ENCODE results near the gene TLN1.

TLN1 gene

DNA sequence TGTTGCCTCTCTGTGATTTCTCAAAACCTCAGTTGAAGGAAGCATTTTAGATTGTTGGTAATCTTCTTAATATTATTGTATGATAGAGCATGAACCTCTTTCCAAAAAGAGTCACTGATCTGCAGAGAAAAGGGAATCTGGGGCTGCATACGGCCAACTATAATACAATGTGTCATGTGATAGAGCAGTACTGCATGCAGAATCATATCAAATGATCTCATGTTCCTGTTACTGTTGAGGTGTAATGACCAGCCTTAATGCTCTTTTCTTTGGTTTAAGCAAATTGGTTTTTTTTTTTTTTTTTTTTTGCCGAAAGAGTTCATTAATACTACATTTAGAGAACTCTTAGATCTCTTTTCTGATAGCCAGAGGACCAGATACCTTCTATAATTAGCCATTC, 35.0 kb upstream of the TLN1 start:
- Histone ChIP-seq H3K9me3 (ENCODE audit: control insufficient read depth, low read length) (no peaks in the 10 kb centered on the region), H3K27ac (ENCODE audit: insufficient read depth, low read length, poor library complexity, severe bottlenecking) (no peak overlapping the region), H3K27me3 (replicated peaks; ENCODE audit: control insufficient read depth, insufficient read depth, low read length, poor library complexity, severe bottlenecking) (no peaks in the 10 kb centered on the region), H3K4me3 (ENCODE audit: insufficient read depth, low read depth, low read length, poor library complexity, severe bottlenecking) (no peak overlapping the region), H3K36me3 (ENCODE audit: control insufficient read depth, insufficient read depth, low read length) (no peaks in the 10 kb centered on the region), H3K4me1 (ENCODE audit: control insufficient read depth, insufficient read depth, low read length, poor library complexity, severe bottlenecking) (no peaks in the 10 kb centered on the region)
- no peak for DNase-seq

DNA sequence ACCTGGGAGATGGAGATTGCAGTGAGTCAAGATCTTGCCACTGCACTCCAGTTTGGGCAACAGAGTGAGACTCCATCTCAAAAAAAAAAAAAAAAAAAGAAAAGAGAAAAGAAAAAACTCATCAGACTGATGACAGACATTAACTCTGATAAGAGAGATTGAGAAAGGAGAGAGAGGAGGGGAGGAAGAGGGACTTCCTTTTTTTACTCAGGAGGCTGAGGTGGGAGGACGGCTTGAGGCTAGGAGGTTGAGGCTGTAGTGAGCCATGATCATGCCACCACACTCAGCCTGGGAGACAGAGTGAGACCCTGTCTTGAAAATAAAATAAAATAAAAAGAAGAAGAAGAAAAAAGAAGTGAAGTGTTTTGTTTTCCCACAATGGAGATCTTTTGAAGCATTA, 31.8 kb upstream of the TLN1 start:
- Histone ChIP-seq H3K4me3 (ENCODE audit: insufficient read depth, low read depth, low read length, poor library complexity, severe bottlenecking) (no peak overlapping the region), H3K27me3 (replicated peaks; ENCODE audit: control insufficient read depth, insufficient read depth, low read length, poor library complexity, severe bottlenecking) (no peaks in the 10 kb centered on the region), H3K27ac (ENCODE audit: insufficient read depth, low read length, poor library complexity, severe bottlenecking) (no peak overlapping the region), H3K36me3 (ENCODE audit: control insufficient read depth, insufficient read depth, low read length) (no peaks in the 10 kb centered on the region), H3K9me3 (ENCODE audit: control insufficient read depth, low read length) (no peaks in the 10 kb centered on the region), H3K4me1 (ENCODE audit: control insufficient read depth, insufficient read depth, low read length, poor library complexity, severe bottlenecking) (no peaks in the 10 kb centered on the region)
- DNase-seq, result no peak

DNA sequence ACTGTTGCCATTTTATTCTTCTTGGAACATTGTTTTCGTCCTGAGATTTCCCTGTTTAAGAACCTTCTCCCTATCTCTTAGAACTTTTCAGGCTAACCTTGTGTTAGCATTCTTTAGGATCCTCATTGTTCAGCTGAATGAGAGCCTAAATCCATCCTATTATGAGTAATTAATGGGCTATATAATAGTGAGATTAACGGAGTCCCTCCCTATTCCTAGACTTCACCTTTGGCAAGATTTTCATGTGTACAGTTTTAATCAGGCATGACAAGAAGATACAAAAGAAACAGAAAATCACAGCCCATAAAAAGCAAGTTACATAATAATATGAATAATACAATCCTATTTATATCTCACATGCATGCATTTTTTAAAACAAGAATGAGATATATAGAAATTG, 31.2 kb upstream of the TLN1 start:
- H3K4me1 ChIP-seq (ENCODE audit: control insufficient read depth, insufficient read depth, low read length, poor library complexity, severe bottlenecking), result no peaks in the 10 kb centered on the region
- H3K9me3 ChIP-seq (ENCODE audit: control insufficient read depth, low read length), result no peaks in the 10 kb centered on the region
- no peaks in the 10 kb centered on the region for H3K36me3 ChIP-seq (ENCODE audit: control insufficient read depth, insufficient read depth, low read length)
- no peak overlapping the region for H3K27ac ChIP-seq (ENCODE audit: insufficient read depth, low read length, poor library complexity, severe bottlenecking)
- no peak for DNase-seq
- H3K4me3 ChIP-seq (ENCODE audit: insufficient read depth, low read depth, low read length, poor library complexity, severe bottlenecking), result no peak overlapping the region
- no peaks in the 10 kb centered on the region for H3K27me3 ChIP-seq (replicated peaks; ENCODE audit: control insufficient read depth, insufficient read depth, low read length, poor library complexity, severe bottlenecking)

DNA sequence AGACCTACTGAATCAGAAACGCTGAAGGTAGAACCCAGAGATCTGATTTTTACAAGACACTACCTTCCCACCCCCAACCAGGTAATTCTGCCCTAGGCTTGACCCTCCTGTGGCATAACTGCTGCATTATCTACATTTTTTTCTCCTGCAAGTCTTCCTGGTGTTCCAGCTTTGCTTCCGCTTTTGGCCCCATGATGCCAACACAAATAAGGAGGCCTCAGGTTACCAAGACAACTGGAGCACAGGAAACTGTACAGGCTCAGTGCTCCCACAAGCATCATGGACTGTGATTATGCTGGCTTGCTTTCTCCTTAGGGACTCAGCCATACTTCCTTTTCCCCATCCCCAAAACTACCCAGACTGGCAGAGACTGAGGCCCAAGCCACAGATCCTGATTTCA, 28.7 kb upstream of the TLN1 start:
- Histone ChIP-seq H3K4me1 (ENCODE audit: control insufficient read depth, insufficient read depth, low read length, poor library complexity, severe bottlenecking) (peaks cover 6% of the 10 kb centered on the region), H3K36me3 (ENCODE audit: control insufficient read depth, insufficient read depth, low read length) (no peaks in the 10 kb centered on the region), H3K4me3 (ENCODE audit: insufficient read depth, low read depth, low read length, poor library complexity, severe bottlenecking) (no peak overlapping the region), H3K27me3 (replicated peaks; ENCODE audit: control insufficient read depth, insufficient read depth, low read length, poor library complexity, severe bottlenecking) (no peaks in the 10 kb centered on the region), H3K27ac (ENCODE audit: insufficient read depth, low read length, poor library complexity, severe bottlenecking) (no peak overlapping the region), H3K9me3 (ENCODE audit: control insufficient read depth, low read length) (no peaks in the 10 kb centered on the region)
- DNase-seq, result no peak

DNA sequence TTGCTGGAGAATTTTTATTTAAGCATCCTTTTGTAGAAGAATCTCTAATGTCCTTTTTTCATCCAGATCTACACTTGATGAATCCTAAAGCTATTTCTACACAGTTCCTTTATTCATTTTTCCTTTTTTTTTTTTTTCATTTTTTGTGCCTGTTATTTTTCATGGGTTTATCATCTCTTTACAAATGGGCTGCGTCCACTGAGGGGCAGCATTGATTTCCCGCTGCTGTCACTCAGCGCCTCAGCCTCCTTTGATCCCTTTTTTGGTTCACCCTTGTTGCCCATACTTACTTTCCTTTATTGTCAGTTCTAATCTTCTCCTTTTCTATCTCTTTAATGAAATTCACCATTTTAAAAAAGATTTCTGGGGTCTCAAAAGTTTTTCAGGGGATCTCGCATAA, 27.8 kb upstream of the TLN1 start:
- peaks cover 6% of the 10 kb centered on the region for H3K4me1 ChIP-seq (ENCODE audit: control insufficient read depth, insufficient read depth, low read length, poor library complexity, severe bottlenecking)
- H3K4me3 ChIP-seq (ENCODE audit: insufficient read depth, low read depth, low read length, poor library complexity, severe bottlenecking), result no peak overlapping the region
- no peak overlapping the region for H3K27ac ChIP-seq (ENCODE audit: insufficient read depth, low read length, poor library complexity, severe bottlenecking)
- no peaks in the 10 kb centered on the region for H3K27me3 ChIP-seq (replicated peaks; ENCODE audit: control insufficient read depth, insufficient read depth, low read length, poor library complexity, severe bottlenecking)
- DNase-seq, result no peak
- no peaks in the 10 kb centered on the region for H3K9me3 ChIP-seq (ENCODE audit: control insufficient read depth, low read length)
- H3K36me3 ChIP-seq (ENCODE audit: control insufficient read depth, insufficient read depth, low read length), result no peaks in the 10 kb centered on the region

DNA sequence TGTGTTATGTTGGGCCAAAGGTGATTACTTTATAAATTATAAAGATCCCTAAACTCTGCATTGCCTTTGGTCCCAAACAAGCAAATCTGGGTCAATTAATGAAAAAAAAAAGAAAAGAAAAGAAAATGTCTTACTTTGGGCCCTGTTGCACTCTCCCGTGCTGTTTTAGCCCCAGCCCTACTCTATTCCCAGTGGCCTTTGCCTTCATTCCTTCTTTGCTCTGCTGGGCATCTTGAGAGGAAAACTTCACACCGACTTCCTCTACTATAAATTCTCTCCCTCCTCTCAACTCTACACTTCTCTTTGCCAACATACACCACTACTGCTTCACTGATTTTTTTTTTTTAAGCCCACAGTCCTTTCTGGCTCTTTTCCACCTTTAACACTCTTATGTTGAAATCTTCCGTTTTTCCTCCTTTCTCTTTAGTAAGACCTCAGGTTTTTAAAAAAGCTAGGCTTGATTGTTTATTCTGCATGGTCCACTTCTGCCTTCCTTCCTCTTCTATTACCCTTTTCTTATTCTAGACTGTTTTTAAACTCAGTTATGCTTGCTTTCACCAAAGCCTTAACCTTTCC, 26.6 kb upstream of the TLN1 start:
- DNase-seq, result no peak

DNA sequence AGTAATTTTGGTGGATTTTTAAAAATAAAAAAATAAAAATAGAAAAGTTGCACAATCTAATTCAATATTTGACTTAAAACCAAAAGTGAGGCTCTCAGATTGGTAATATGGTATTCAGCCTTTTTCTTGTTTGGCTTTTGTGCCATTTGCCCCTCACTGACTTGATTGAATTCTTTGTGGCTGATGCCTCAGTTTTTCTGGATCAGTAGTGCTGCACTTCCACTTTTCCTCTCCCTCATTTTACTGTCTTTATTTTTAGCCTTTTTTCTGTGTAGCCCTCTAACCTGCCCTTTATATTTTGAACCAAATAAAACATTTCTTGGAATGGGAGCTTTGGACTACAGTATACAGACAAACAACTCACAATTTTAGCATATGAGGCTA, 25.9 kb upstream of the TLN1 start:
- no peak for DNase-seq
- H3K4me1 ChIP-seq (ENCODE audit: control insufficient read depth, insufficient read depth, low read length, poor library complexity, severe bottlenecking), result peaks cover 6% of the 10 kb centered on the region
- no peak overlapping the region for H3K27ac ChIP-seq (ENCODE audit: insufficient read depth, low read length, poor library complexity, severe bottlenecking)
- H3K9me3 ChIP-seq (ENCODE audit: control insufficient read depth, low read length), result no peaks in the 10 kb centered on the region
- H3K27me3 ChIP-seq (replicated peaks; ENCODE audit: control insufficient read depth, insufficient read depth, low read length, poor library complexity, severe bottlenecking), result no peaks in the 10 kb centered on the region
- peaks cover 8% of the 10 kb centered on the region for H3K36me3 ChIP-seq (ENCODE audit: control insufficient read depth, insufficient read depth, low read length)
- peak overlapping the region; percentile 81 for H3K4me3 ChIP-seq (ENCODE audit: insufficient read depth, low read depth, low read length, poor library complexity, severe bottlenecking)

More for the DNA sequence above, 26.6 kb upstream of the TLN1 start:
- H3K27ac ChIP-seq (ENCODE audit: insufficient read depth, low read length, poor library complexity, severe bottlenecking), result no peak overlapping the region
- no peak overlapping the region for H3K4me3 ChIP-seq (ENCODE audit: insufficient read depth, low read depth, low read length, poor library complexity, severe bottlenecking)
- H3K9me3 ChIP-seq (ENCODE audit: control insufficient read depth, low read length), result no peaks in the 10 kb centered on the region
- no peaks in the 10 kb centered on the region for H3K27me3 ChIP-seq (replicated peaks; ENCODE audit: control insufficient read depth, insufficient read depth, low read length, poor library complexity, severe bottlenecking)
- H3K36me3 ChIP-seq (ENCODE audit: control insufficient read depth, insufficient read depth, low read length), result peaks cover 1% of the 10 kb centered on the region
- peaks cover 6% of the 10 kb centered on the region for H3K4me1 ChIP-seq (ENCODE audit: control insufficient read depth, insufficient read depth, low read length, poor library complexity, severe bottlenecking)

DNA sequence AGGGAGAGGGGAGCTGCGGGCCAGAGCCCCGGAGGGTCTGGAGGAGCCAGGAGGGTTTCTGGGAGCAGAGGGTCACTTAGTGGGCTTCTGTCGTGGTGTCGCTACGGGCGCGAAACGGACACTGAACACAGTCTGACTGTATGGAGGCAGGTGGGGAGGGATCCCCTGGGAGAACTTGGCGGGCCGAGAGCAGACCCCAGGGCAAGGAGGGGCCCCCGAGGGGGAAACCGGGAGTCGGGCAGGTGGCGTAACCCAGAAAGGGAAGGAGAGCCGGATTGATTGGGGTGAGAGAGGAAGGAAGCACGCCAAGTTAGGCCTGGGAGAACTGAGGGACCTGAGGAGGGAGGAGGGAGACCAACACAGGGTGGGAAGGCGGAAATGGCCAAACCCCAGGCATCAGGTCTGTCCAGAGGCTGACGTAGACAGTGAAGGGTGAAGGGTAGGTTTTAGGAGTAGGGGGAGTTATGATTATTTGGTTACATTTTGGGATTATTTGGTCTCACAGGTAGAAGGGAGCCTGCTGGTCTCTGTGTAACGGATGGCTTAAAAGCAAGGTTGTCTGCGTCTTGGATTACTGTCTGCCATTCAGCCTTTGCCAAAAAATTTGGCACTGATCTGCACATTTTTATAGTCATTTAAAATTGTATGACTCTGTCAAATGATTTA, 25.4 kb upstream of the TLN1 start:
- H3K36me3 ChIP-seq (ENCODE audit: control insufficient read depth, insufficient read depth, low read length), result peaks cover 13% of the 10 kb centered on the region
- no peaks in the 10 kb centered on the region for H3K9me3 ChIP-seq (ENCODE audit: control insufficient read depth, low read length)
- H3K27me3 ChIP-seq (replicated peaks; ENCODE audit: control insufficient read depth, insufficient read depth, low read length, poor library complexity, severe bottlenecking), result no peaks in the 10 kb centered on the region
- peak overlapping the region; percentile 77 for H3K27ac ChIP-seq (ENCODE audit: insufficient read depth, low read length, poor library complexity, severe bottlenecking)
- peaks cover 6% of the 10 kb centered on the region for H3K4me1 ChIP-seq (ENCODE audit: control insufficient read depth, insufficient read depth, low read length, poor library complexity, severe bottlenecking)
- no peak for DNase-seq
- peak overlapping the region; percentile 81 for H3K4me3 ChIP-seq (ENCODE audit: insufficient read depth, low read depth, low read length, poor library complexity, severe bottlenecking)

DNA sequence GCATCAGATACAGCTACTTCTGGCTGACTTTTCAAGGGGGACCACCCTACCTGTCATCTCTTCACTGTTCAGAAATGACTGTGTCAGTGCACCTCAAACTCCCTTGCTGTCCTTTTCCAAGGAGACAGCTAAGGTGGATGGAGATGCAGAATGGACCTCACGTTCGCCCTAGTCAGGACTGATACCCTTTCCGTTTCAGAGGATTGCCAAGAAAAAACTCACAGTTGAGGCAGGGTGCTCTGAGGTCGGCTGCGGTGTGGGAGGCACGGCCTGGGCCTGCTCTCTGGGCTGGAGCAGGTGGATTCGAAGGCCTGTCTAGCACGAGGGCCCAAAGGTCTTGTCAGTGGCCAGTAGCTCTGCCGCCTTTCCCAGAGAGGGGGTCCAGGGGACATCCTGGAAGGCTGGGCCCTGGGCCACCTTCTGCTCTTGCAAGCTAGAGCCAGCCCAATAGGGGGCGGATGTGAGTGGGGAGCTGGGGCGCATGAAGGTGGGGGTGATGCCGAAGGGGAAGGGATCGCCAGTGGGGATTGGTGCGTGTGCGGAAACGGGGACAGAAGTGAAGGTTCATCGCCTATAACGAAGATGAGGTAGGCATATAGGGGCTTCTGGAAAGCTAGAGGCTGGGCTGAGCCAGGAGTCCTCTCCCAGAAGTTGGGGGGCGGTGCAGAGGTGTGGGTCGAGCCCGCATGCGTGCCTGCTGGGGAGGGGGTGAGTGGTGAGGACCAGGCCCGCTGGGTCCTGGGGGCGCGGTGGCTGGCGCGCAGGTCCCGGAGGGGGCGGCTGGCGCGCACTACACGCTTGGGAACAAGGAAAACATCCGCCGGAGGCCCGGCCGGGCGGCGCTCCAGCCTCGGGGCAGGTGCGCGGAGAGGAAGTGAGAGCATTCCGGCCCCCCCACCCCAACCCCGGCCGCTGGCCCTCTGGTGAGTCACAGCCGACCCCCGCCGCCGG, 24.6 kb upstream of the TLN1 start:
- H3K9me3 ChIP-seq (ENCODE audit: control insufficient read depth, low read length), result no peaks in the 10 kb centered on the region
- peaks cover 6% of the 10 kb centered on the region for H3K4me1 ChIP-seq (ENCODE audit: control insufficient read depth, insufficient read depth, low read length, poor library complexity, severe bottlenecking)
- peaks cover 20% of the 10 kb centered on the region for H3K36me3 ChIP-seq (ENCODE audit: control insufficient read depth, insufficient read depth, low read length)
- H3K4me3 ChIP-seq (ENCODE audit: insufficient read depth, low read depth, low read length, poor library complexity, severe bottlenecking), result peak overlapping the region; percentile 81
- H3K27me3 ChIP-seq (replicated peaks; ENCODE audit: control insufficient read depth, insufficient read depth, low read length, poor library complexity, severe bottlenecking), result no peaks in the 10 kb centered on the region
- peak; percentile 45 to 65 (median 54) for DNase-seq
- H3K27ac ChIP-seq (ENCODE audit: insufficient read depth, low read length, poor library complexity, severe bottlenecking), result peak overlapping the region; percentile 77

DNA sequence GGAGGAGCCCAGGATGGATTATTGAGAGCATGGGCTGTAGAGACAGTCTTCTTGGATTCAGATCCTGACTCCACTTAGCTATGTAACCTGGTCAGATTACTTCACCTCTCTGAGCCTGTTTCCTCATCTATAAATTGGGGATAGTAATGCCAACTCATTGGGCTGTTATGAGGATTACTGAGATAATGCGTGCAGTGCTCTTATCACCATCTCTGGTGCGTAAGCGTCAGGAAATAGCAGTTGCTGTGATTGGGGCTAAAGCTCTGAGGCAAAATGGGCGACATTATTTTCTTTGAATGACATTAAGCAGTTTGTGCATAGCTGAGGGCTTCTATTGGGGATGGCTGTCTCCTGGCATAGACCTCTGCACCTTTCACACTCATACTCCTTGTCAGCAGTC, 23.1 kb upstream of the TLN1 start:
- Histone ChIP-seq H3K9me3 (ENCODE audit: control insufficient read depth, low read length) (no peaks in the 10 kb centered on the region), H3K27ac (ENCODE audit: insufficient read depth, low read length, poor library complexity, severe bottlenecking) (no peak overlapping the region), H3K4me1 (ENCODE audit: control insufficient read depth, insufficient read depth, low read length, poor library complexity, severe bottlenecking) (peaks cover 9% of the 10 kb centered on the region), H3K27me3 (replicated peaks; ENCODE audit: control insufficient read depth, insufficient read depth, low read length, poor library complexity, severe bottlenecking) (no peaks in the 10 kb centered on the region), H3K36me3 (ENCODE audit: control insufficient read depth, insufficient read depth, low read length) (peaks cover 29% of the 10 kb centered on the region), H3K4me3 (ENCODE audit: insufficient read depth, low read depth, low read length, poor library complexity, severe bottlenecking) (no peak overlapping the region)
- no peak for DNase-seq

Measured in effector memory CD4-positive, alpha-beta T cell (primary cell).